Measurements from ENCODE around the gene ZNF814.
"Not testable (repeated sequence)": the region's sequence is repeated elsewhere in the genome, so short reads cannot be mapped to it uniquely, and the experiment has no call there.

Gene ZNF814

GRCh38 chr19:57810410-57811295 is 78.2 kb downstream of the ZNF814 start:
- not testable (repeated sequence) for DNase-seq (ENCODE audit: low spot score in 2 of 2); H3K9me3 Mint-ChIP-seq; ATAC-seq (replicated peaks; ENCODE audit: extremely low read depth, poor library complexity, severe bottlenecking); H3K4me3 Mint-ChIP-seq; H3K27me3 Mint-ChIP-seq
- Mint-ChIP-seq H3K27ac (ENCODE audit: low read depth) (peak overlapping the region; percentile 44), H3K4me1 (peaks cover 57% of the 10 kb centered on the region), H3K36me3 (ENCODE audit: insufficient read depth) (peaks cover 39% of the 10 kb centered on the region)

GRCh38 chr19:57807541-57807940 is 81.3 kb downstream of the ZNF814 start:
- Mint-ChIP-seq H3K9me3 (no peaks in the 10 kb centered on the region), H3K4me3 (no peak overlapping the region), H3K27ac (ENCODE audit: low read depth) (no peak overlapping the region), H3K36me3 (ENCODE audit: insufficient read depth) (peaks cover 32% of the 10 kb centered on the region), H3K4me1 (peaks cover 40% of the 10 kb centered on the region), H3K27me3 (no peaks in the 10 kb centered on the region)
- no peak for ATAC-seq (replicated peaks; ENCODE audit: extremely low read depth, poor library complexity, severe bottlenecking)
- DNase-seq (ENCODE audit: low spot score in 2 of 2) = no peak

GRCh38 chr19:57803594-57804325 is 85.1 kb downstream of the ZNF814 start:
- ATAC-seq (replicated peaks; ENCODE audit: extremely low read depth, poor library complexity, severe bottlenecking) = no peak
- DNase-seq (ENCODE audit: low spot score in 2 of 2) = no peak
- Mint-ChIP-seq H3K27me3 (no peaks in the 10 kb centered on the region), H3K27ac (ENCODE audit: low read depth) (peak overlapping the region; percentile 69), H3K9me3 (no peaks in the 10 kb centered on the region), H3K36me3 (ENCODE audit: insufficient read depth) (peaks cover 27% of the 10 kb centered on the region), H3K4me1 (peaks cover 36% of the 10 kb centered on the region), H3K4me3 (peak overlapping the region; percentile 63)

- H3K27me3 Mint-ChIP-seq = no peaks in the 10 kb centered on the region
- DNase-seq (ENCODE audit: low spot score in 2 of 2) (no peak), ATAC-seq (replicated peaks; ENCODE audit: extremely low read depth, poor library complexity, severe bottlenecking) (no peak)
- peaks cover 32% of the 10 kb centered on the region for H3K4me1 Mint-ChIP-seq
- H3K9me3 Mint-ChIP-seq = no peaks in the 10 kb centered on the region
- peak overlapping the region; percentile 69 for H3K27ac Mint-ChIP-seq (ENCODE audit: low read depth)
- peaks cover 27% of the 10 kb centered on the region for H3K36me3 Mint-ChIP-seq (ENCODE audit: insufficient read depth)
- peak overlapping the region; percentile 63 for H3K4me3 Mint-ChIP-seq
Observed at GRCh38 chr19:57803265-57803593, 85.6 kb downstream of the ZNF814 start.

GRCh38 chr19:57802269-57802668 is 86.6 kb downstream of the ZNF814 start:
- no peak overlapping the region for H3K27ac Mint-ChIP-seq (ENCODE audit: low read depth)
- ATAC-seq (replicated peaks; ENCODE audit: extremely low read depth, poor library complexity, severe bottlenecking) (no peak), DNase-seq (ENCODE audit: low spot score in 2 of 2) (no peak)
- H3K27me3 Mint-ChIP-seq = no peaks in the 10 kb centered on the region
- peaks cover 22% of the 10 kb centered on the region for H3K36me3 Mint-ChIP-seq (ENCODE audit: insufficient read depth)
- H3K4me3 Mint-ChIP-seq = no peak overlapping the region
- no peaks in the 10 kb centered on the region for H3K9me3 Mint-ChIP-seq
- peaks cover 27% of the 10 kb centered on the region for H3K4me1 Mint-ChIP-seq

- no peaks in the 10 kb centered on the region for H3K9me3 Mint-ChIP-seq
- no peak overlapping the region for H3K4me3 Mint-ChIP-seq
- H3K27me3 Mint-ChIP-seq = no peaks in the 10 kb centered on the region
- no peak overlapping the region for H3K27ac Mint-ChIP-seq (ENCODE audit: low read depth)
- H3K4me1 Mint-ChIP-seq = peaks cover 27% of the 10 kb centered on the region
- peaks cover 20% of the 10 kb centered on the region for H3K36me3 Mint-ChIP-seq (ENCODE audit: insufficient read depth)
- DNase-seq (ENCODE audit: low spot score in 2 of 2) (no peak), ATAC-seq (replicated peaks; ENCODE audit: extremely low read depth, poor library complexity, severe bottlenecking) (no peak)
Observed at GRCh38 chr19:57800696-57801095, 88.1 kb downstream of the ZNF814 start.

All from central memory CD8-positive, alpha-beta T cell (primary cell).